ENCODE data around the gene CCR5.

GRCh38 chr3:46414739-46415138 lies 44.0 kb downstream of the CCR5 start:
- no peak for TF ChIP-seq CTCF (IDR thresholded peaks at IDR 0.05)
- TF ChIP-seq EZH2phosphoT487 (IDR thresholded peaks at IDR 0.05) = no peak
